GM12801 (cell line): ENCODE results near the gene NPR2.

Source experiments
- CTCF ChIP-seq: IDR thresholded peaks from one replicate; pipeline ENCODE4 v1.5.1; 2011; ENCODE audit warnings: control low read depth; ENCODE audit not compliant: insufficient read length; ENCODE audit errors: extremely low read depth

Gene NPR2

DNA sequence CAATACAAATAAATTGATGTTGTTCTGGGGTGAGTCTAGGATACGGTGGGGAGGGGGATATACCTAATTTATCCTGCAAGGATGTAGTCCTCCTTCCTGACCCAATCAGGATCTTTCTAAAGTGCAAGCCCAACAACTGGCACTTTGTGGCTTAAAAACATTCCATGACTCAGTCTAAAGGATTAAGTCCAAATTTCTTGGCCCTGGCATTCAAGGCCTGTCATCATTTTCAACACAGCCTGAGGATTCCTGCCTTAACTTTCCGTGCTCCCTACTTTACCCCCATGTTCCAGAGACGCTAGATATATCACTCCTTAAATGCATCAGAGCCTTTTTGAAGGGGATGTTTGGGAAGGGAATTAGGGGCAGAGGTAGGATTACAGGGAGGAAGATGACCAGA lies 36.1 kb downstream of the NPR2 start:
- no peak for TF ChIP-seq CTCF

GRCh38 chr9:35828716-35829083 lies 37.3 kb downstream of the NPR2 start, which contains the start of gene FAM221B:
FAM221B (minus strand) TSS chr9:35828732; CDS start chr9:35826161, 2,571 bp downstream.
- no peak for TF ChIP-seq CTCF

DNA sequence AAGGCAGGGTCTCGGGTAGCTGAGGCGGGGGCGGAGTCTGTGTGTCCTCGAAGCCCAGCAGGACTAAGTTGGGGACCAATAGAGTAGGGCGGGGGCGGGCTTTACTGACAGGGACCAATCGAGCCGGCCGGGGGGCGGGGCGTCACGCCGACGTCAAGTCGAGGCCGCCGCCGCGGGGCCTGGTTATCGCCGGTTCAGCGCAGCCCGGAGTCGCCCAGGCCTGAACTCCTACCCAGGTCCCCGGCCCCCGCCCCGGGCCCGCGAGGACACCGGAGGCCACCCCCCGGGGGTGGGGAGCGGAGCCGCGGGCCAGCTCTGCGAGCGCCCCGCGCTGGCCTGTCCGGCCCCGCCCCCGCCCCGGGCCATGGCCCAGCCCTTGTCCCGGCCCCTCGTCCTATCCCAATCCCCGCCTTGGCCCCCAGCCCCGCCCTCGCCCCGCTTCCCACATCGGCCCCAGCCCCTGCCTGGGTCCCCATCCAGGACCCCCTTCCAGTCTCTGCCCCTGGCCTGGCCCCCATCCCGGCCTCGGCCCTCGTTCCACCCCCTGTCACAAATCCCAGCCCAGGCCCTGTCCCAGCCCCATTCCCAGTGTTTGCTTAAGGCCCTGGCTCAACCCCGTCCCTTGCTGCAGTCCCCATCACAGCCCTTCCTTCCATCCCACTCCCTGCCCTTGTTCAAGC lies 37.8 kb downstream of the NPR2 start, which contains the start of gene TMEM8B:
Gene TMEM8B, plus strand, starts transcription at position 145 of the 680 bp plus-strand sequence. Its CDS starts 220 bp downstream, at position 365.
- TF ChIP-seq CTCF, result no peak

GRCh38 chr9:35829764-35830096 lies 38.3 kb downstream of the NPR2 start:
- TF ChIP-seq CTCF, result no peak

DNA sequence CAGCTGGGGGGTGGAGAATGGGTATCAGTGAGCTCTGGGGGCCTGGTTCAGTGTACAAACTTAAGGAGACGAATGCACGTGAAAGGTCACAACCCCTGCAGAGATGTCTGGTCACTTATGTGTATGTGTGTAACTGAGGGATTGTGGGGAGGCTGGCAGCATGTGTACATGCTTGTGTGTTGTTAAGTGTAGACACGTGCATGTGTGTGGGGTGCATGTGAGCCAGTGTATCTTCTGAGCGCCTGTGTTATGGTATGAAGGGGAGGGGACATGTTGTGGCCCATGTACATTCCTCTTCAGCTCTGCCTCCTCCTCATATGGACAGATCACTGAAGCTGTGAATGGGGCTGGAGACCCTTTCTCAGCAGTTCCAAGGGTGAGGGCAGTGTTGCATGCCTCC lies 39.6 kb downstream of the NPR2 start:
- no peak for TF ChIP-seq CTCF

- TF ChIP-seq CTCF, result no peak
These were observed 41.4 kb downstream of the NPR2 start for GRCh38 chr9:35832814-35833213.

- no peak for TF ChIP-seq CTCF
These were observed 43.1 kb downstream of the NPR2 start for GRCh38 chr9:35834260-35835215.
